ENCODE measurements around the gene MYOM1.

GRCh38 chr18:3055186-3055728 is 164.5 kb downstream of the MYOM1 start:
- TF ChIP-seq CTCF (IDR thresholded peaks at IDR 0.05) (no peak), POLR2A (IDR thresholded peaks at IDR 0.05) (no peak)

Measured in Peyer's patch (tissue), 4 donors.